ENCODE measurements around the gene VIT.

GRCh38 chr2:36708041-36708741, 11.7 kb downstream of the VIT start:
- TF ChIP-seq, protein P1, sequence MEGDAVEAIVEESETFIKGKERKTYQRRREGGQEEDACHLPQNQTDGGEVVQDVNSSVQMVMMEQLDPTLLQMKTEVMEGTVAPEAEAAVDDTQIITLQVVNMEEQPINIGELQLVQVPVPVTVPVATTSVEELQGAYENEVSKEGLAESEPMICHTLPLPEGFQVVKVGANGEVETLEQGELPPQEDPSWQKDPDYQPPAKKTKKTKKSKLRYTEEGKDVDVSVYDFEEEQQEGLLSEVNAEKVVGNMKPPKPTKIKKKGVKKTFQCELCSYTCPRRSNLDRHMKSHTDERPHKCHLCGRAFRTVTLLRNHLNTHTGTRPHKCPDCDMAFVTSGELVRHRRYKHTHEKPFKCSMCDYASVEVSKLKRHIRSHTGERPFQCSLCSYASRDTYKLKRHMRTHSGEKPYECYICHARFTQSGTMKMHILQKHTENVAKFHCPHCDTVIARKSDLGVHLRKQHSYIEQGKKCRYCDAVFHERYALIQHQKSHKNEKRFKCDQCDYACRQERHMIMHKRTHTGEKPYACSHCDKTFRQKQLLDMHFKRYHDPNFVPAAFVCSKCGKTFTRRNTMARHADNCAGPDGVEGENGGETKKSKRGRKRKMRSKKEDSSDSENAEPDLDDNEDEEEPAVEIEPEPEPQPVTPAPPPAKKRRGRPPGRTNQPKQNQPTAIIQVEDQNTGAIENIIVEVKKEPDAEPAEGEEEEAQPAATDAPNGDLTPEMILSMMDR (IDR thresholded peaks at IDR 0.05) = 0 out of 2 replicates have a peak, but pooled peaks have one; percentile 21
- TF ChIP-seq ZFX (IDR thresholded peaks at IDR 0.05; ENCODE audit: borderline replicate concordance) = no peak
